NCI-H2171 treated with DMSO at 0.1 percent for 48 hours (cell line): ENCODE results near the gene SS18L1.

Experiments
- DNase-seq: peaks from one replicate; lab custom pipeline; 2025; lab: John Stamatoyannopoulos, UW

SS18L1 gene

GRCh38 chr20:62195736-62196135 is 52.2 kb downstream of the SS18L1 start:
- DNase-seq, result no peak

GRCh38 chr20:62196286-62196685 is 52.7 kb downstream of the SS18L1 start:
- no peak for DNase-seq

DNA sequence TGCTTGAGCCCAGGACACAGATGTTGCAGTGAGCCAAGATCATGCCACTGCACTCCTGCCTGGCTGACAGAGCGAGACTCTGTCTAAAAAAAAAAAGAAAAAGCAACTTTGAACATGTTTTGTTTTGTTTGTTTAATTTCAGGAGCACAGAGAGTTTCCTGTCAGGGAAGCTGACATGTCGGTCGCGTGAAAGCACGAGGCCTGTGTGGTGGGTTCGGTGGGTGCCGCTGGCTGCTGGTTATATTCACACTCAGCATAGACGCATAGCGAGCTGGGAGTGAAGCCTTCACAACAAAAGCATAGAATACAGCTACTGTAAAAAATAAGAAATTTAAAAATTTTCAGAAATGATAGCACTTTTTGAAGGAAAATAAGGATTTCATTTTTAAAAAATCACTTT is 53.7 kb downstream of the SS18L1 start:
- DNase-seq, result no peak

- no peak for DNase-seq
Observed at GRCh38 chr20:62197801-62198200, 54.2 kb downstream of the SS18L1 start.

DNA sequence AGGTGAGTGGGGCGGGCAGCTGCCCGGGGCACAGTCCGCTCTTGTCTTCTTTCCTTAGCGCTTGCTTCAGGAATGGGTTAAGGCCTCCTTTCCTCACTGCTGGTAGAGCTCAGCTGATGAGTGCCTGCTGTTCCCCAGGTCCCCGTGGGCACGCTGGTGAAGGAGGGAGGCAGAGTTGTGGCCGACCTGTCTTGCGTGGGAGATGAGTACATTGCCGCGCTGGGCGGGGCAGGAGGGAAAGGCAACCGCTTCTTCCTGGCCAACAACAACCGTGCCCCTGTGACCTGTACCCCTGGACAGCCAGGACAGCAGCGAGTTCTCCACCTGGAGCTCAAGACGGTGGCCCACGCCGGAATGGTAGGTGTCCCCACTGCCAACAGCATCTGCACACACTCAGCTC is 54.9 kb downstream of the SS18L1 start:
- DNase-seq, result no peak

GRCh38 chr20:62198931-62199330 is 55.4 kb downstream of the SS18L1 start:
- no peak for DNase-seq

- no peak for DNase-seq
Observed at GRCh38 chr20:62200491-62201172, 57.1 kb downstream of the SS18L1 start.

DNA sequence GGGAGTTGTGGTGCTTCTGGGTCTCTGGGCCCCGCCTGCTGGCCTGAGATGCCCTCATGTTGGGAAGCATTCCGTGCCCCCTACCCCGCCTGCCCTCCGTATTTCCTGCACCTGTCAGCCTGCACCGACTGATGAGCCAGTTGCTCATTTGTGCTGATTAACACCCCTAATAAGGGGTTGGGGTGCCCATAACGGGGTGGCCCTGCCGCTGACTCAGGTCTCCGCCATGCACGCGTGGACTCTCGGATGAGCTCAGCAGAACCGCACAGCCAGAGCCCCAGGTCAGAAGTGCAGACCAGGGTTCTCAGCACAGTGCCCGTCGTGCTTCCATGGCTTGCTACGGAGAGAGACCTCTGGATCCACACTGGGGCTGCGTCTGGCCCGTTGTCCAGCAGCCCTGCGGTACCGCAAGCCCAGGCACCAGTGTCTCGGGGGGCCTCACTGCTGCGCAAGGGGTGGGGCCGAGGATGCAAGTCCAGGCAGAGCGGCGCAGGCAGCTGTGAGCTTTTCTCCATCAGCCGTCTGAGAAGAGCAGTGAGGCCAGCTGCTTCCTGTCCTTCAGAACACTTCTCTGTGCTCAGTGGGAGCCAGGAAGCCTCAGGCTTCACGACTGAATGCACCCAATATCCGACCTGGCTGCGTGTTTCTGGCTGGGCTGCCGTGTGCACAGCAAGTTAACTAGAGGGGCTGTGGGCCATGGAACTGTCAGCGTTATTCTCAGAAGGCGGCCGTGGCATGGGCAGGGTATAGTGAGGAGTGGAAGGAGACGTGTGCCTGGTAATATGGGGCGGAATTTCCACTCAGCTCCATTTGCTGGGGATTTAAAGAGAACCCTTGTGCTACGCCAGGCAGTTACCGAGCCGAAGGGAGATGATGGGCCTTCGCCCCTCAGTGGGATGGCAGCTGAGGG is 57.9 kb downstream of the SS18L1 start:
- DNase-seq, result peak; percentile 51

GRCh38 chr20:62202083-62202395 is 58.5 kb downstream of the SS18L1 start:
- DNase-seq, result no peak

DNA sequence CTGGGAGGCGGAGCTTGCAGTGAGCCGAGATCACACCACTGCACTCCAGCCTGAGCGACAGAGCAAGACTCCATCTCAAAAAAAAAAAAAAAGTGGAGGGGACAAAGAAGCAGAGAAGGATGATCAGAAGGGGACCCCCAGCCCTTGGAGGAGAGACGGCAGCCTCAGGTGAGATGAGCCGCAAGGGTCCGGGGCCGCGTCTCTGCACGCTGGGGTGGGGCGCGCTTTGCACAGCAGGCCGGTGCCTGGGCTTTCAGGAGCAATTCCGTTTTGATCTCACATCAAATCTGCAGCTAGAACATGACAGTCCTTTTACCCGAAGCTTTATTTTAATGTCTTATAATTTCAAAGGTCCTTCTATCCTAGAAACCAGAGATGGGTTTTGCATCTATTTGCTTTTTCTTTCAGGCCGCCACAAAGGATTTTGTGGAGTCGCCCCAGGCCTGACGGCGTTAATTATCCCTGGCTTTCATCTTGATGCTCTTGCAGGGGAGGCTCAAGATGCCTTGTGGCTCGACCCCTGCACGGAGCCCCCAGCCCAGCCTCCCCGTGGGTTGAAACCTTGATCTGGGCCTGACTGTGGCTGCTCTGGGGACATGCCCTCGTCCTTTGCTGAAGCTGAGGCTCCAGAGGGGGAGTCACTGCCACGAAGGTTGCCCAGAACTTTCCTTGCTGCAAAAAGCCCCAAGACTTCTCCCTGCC is 59.3 kb downstream of the SS18L1 start:
- DNase-seq, result no peak

DNA sequence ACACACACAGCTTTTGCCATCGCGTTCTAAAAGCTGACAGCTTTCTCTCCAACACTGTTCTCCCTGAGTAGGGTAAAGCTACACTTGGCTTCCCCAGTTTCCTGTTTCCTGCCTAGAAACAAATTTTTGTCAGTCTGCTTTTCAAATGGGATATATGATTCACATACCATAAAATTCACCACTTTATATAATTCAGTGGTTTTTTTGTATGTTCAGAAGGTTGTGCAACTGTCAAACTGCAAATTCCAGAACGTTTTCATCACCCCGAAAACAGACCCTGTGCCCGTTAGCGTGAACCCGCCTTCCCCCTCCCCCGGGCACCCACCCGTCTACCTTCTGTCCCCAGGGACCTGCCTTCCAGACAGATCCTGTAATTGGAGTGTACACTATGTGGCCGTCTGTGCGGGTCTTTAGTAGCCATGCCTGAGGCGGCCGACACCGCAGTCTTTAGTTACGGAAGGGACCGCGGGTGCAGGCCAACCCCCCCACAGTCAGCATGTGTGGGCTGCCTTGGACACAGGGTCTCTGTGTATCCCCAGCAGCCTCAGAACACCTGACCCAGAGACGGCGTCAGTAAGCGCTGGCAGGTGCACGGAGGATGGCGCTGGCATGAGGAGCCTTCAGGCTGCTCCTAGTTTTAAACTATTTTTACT is 59.9 kb downstream of the SS18L1 start:
- peak; percentile 15 for DNase-seq

DNA sequence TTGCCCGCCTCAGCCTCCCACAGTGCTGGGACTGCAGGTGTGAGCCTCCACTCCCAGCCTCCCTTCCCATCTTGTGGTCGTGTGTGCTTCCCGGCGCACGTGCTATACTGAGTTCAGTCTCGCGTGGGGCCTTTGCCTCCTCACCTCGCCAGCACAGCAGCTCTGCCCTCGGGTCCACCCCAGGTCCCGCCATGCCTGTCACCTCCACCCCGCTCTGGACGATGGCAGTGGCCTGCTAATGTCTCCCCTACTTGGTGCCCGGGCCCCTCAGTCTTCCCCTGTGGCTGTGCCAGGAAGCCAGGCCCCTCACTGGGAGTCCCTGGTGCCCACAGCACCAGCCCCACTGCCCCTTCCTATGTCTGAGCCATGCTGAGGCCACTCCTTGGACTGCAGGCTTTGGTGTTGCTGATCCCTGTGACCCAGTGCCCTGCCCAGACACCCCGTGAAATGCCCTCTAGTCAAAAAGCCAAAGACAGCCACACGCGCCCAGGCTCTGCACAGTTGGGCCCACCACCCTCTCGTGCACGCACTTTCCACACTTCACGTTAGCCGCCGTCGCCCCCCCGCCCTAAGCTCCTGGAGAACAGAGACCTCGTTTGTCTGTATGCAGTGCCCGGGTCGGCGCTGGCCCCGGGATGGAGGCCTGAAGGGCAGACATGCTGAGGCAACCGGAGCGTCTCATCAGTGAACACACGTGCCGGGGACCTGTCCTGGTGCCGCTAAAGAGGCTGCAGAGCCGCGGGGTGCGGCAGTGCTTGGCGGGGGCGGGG is 62.2 kb downstream of the SS18L1 start:
- DNase-seq, result no peak

GRCh38 chr20:62206388-62206775 is 62.8 kb downstream of the SS18L1 start:
- DNase-seq, result no peak

DNA sequence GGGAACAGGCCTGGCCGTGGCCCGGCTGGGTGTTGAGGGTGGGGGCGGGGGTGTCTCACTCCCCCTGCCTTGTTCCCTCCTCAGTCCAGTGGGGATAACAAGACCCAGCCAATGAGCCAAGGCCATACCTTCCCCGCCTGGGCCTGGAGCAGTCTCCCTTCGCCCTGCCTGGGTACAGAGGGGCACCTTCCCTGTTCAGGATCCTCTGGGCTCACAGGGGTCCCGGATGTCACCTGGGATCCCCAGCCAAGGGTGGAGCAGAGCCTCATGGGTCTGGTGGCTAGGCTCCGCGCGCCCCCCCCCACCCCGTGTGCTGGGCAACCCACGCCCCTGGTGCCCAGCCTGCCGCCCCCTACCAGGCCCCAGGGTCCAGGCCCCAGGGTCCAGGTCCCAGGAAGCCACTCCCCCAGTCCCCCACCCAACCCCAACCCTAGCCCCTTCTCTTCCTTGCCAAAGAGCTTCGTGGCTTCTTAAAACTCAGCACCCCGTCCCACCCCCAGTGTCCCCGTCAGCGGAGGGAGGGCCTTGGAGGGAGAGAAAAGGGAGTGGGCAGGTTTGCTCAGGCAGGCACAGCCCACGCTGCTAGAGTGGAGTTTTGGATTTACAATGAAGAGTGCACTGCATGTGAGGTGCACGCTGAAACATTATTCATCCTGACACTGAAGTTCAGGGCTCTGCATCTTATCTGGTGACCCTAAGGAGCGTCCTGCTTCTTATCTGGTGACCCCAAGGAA is 64.7 kb downstream of the SS18L1 start:
- DNase-seq, result no peak

DNA sequence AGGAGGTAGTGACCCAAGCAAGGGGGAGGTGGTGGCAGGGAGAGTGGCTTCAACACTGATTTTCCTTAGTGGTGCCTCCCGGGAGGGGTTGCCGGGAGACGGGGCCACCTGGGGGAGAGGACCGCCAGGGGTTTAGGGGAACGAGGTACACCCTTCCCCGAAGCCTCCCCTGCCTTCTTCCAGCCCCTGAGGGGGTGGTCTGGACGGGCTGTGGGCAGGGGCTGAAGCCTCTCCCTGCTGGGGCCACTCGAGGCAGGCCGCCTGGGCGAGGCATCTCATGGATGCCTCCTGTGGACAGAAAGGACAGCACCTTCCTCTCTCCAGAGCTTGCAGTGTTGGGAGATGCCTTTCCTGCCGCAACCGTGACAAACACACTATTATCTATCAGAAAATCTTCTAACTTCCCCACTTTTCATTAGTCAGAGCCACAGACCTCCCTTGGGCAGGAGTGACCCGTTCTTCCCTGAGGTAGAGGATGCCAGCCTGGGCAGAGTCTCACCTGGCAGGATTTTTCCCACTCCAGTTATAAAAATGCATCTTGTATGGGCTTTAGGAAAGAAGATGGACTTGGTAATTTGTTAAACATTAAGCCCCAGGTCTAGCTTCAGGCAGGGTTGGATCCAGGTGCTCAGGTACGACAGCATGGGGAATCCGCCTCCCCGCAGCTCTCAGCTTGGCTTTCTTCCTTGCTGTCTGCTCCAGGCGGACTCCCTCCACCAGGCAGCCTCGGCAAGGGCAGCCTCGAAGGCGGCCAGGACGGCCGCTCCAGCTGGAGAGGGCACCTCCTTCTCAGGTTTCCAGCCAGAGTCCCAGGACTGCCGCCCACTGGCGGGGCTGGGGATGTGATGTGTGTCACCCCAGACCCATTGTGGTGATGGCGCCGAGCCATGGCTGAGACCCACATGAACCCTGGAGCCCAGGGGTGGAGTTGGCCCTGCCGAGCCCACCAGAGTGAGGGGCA is 65.5 kb downstream of the SS18L1 start:
- no peak for DNase-seq

- DNase-seq, result no peak
Observed at GRCh38 chr20:62209850-62210495, 66.4 kb downstream of the SS18L1 start.

DNA sequence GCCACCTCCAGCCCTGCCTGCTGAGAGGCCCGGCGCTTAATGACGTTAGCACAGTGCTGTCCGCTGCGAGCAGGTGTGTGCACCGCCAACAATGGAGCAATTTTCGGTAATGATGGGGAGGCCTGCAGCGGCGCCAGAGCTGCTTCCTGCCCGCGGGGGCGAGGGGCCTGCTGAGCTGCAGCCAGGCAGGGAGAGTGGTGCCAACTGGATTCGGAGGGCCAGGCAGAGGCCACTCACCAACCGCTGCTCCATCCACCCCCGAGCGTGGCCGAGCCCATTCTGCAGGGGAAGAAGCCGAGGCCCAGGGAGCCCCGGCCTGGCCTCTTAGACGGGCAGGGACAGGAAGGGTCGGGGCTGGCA is 66.9 kb downstream of the SS18L1 start:
- DNase-seq, result no peak

DNA sequence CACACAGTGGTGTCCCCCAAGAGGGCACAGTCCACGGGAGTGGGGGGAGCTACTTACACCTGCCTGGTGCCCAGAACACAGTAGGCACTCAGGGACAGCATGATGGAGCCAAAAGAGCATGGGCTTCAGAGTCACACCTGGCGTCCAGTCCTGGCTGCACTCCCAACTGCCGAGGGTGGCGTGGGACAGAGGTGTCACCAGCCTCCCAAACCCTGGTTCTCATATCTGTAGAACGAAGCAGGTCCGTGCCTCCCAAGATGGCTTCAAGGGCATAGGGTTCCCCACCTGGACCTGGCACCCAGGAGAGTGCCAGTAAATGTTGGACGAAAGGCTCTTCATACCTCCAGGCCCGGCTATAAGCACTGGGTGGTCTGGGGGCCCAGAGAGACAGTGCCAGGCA is 67.6 kb downstream of the SS18L1 start:
- no peak for DNase-seq

GRCh38 chr20:62211769-62212288 is 68.3 kb downstream of the SS18L1 start:
- DNase-seq, result no peak
